ENCODE measurements around the gene RPP21. TPM values are rescaled to one million over a fixed set of nuclear protein-coding genes. Genes with fewer than 3 reads are reported as not detected.
A peak's percentile ranks its signal among the peaks of the same experiment; 100 is the strongest.

RPP21 gene
- total and polyA plus RNA-seq, 2 of the 8 experiments (the other 6 are each of a cell fraction or from before 2014, with no cell fraction given), result 63.0 to 219 TPM

- no peak overlapping the region for H4K8ac ChIP-seq (ENCODE audit: extremely low read depth, insufficient read depth, low read length)
- H3K18ac ChIP-seq (ENCODE audit: extremely low read depth, low read length), result peak overlapping the region; percentile 5; the same call in 1 of the 2 replicates
- H2AK5ac ChIP-seq (ENCODE audit: low read depth, low read length), result peak overlapping the region; percentile 17; the same call in 1 of the 2 replicates
- H4K5ac ChIP-seq (ENCODE audit: insufficient read length, low read depth, low read length), result peak overlapping the region; percentile 65
- H3K79me1 ChIP-seq (ENCODE audit: low read depth, low read length), result peaks cover 5% of the 10 kb centered on the region; the same call in 1 of the 2 replicates
- no peak overlapping the region for H2AFZ ChIP-seq (ENCODE audit: low read length)
- peak overlapping the region; percentile 98; the same call in 1 of the 2 replicates for H2BK12ac ChIP-seq (ENCODE audit: low read depth, low read length)
- DNase-seq (ENCODE audit: low read depth in 1 of 2, low spot score in 2 of 2), result no peak
- H2BK15ac ChIP-seq (ENCODE audit: low read length), result no peak overlapping the region
- H3K56ac ChIP-seq (replicated peaks; ENCODE audit: insufficient read length, low read depth, low read length), result no peak overlapping the region
- no peak overlapping the region for H2BK120ac ChIP-seq (replicated peaks; ENCODE audit: low read depth, low read length)
- no peaks in the 10 kb centered on the region for H3K9me3 ChIP-seq (ENCODE audit: insufficient read depth in 2 of 2, low read depth in 1 of 2, low read length in 1 of 2)
- no peak overlapping the region for H3K4ac ChIP-seq (replicated peaks; ENCODE audit: insufficient read length, low read depth, low read length)
- no peak overlapping the region for H3K14ac ChIP-seq (ENCODE audit: insufficient read length)
- H3K79me2 ChIP-seq (ENCODE audit: control insufficient read depth in 1 of 2, insufficient read depth in 2 of 2, low read length in 2 of 2), result peaks cover 16 to 91% of the 10 kb centered on the region in 2 experiments; a peak in 3 of 4 replicates
- H3K23ac ChIP-seq (ENCODE audit: insufficient read length), result no peak overlapping the region
- H2BK20ac ChIP-seq (ENCODE audit: low read length), result no peak overlapping the region
- H4K20me1 ChIP-seq (replicated peaks in 1 of 2; ENCODE audit: control insufficient read depth in 1 of 2, insufficient read depth in 2 of 2, low read length in 2 of 2), result peaks cover 5 to 8% of the 10 kb centered on the region in 2 experiments
- ChIA-PET POLR2A (ENCODE audit: partially characterized antibody) (interaction anchor here (0.8 to 6.3 kb wide), 4 partner anchors 8 to 38 kb away, joined by 3 to 92 read pairs (median 4); no protein-coding TSS in a partner anchor), CTCF (ENCODE audit: partially characterized antibody) (interaction anchor here (2.3 kb wide), 1 partner anchor 103 kb away, joined by 5 read pairs; no protein-coding TSS in a partner anchor)
- H3K4me1 ChIP-seq (replicated peaks in 1 of 4; ENCODE audit: control insufficient read depth in 3 of 4, insufficient read depth in 4 of 4, low read length in 3 of 4), result peaks cover 6 to 30% (median 24%) of the 10 kb centered on the region in 4 experiments
- peak overlapping the region; percentile 81 for H2BK5ac ChIP-seq (ENCODE audit: low read depth, low read length)
- peak overlapping the region in 3 of 4 experiments; percentile 2 to 48 (median 11); a peak in 5 of 8 replicates for H3K4me3 ChIP-seq (ENCODE audit: extremely low read depth in 1 of 4, insufficient read depth in 2 of 4, low read depth in 3 of 4, low read length in 4 of 4)
- H3K23me2 ChIP-seq (ENCODE audit: low read depth, low read length), result no peaks in the 10 kb centered on the region
- peak overlapping the region; percentile 55 to 62 for H3K4me2 ChIP-seq (ENCODE audit: insufficient read depth in 1 of 2, low read depth in 2 of 2, low read length in 2 of 2)
- H4K91ac ChIP-seq (replicated peaks; ENCODE audit: insufficient read length, low read length), result peak overlapping the region; percentile 94
- no peak overlapping the region for H3K9ac ChIP-seq (replicated peaks in 1 of 4; ENCODE audit: extremely low read depth in 1 of 4, low read depth in 3 of 4, low read length in 3 of 4)
- 47% methylated on average over 6 of the region's 6 CpGs; no CpG with 5 or more reads in 1 of the 2 experiments for WGBS, 2 experiments (ENCODE audit: extremely low coverage in 1 of 2, insufficient coverage in 1 of 2, insufficient read length in 1 of 2, insufficient replicate concordance in 2 of 2, low coverage in 1 of 2, low lambda C conversion rate in 2 of 2, missing lambda C conversion rate in 1 of 2)
- peak; percentile 45 for FAIRE-seq
- H3K27ac ChIP-seq (ENCODE audit: low read depth, low read length), result peak overlapping the region; percentile 60; the same call in 1 of the 2 replicates
- H3K36me3 ChIP-seq (ENCODE audit: control insufficient read depth in 2 of 4, insufficient read depth in 4 of 4, low read length in 3 of 4), result no peaks in the 10 kb centered on the region; a peak in 1 of 8 replicates
- no peaks in the 10 kb centered on the region for H3K27me3 ChIP-seq (replicated peaks in 1 of 4; ENCODE audit: control insufficient read depth in 3 of 4, extremely low read depth in 1 of 4, insufficient read depth in 3 of 4, low read length in 3 of 4)
- TF ChIP-seq CBX5 (IDR thresholded peaks at IDR 0.05; ENCODE audit: low read depth, low read length) (no peak), NRF1 (IDR thresholded peaks at IDR 0.05; ENCODE audit: low read depth, low read length) (no peak), CTBP2 (IDR thresholded peaks at IDR 0.05; ENCODE audit: borderline replicate concordance, insufficient read depth, insufficient read length, low read length) (no peak), SP4 (IDR thresholded peaks at IDR 0.05; ENCODE audit: low read length) (no peak), MAFK (IDR thresholded peaks at IDR 0.05; ENCODE audit: low read depth, low read length) (no peak), GABPA (IDR thresholded peaks at IDR 0.05; ENCODE audit: borderline replicate concordance, insufficient read depth, low read length) (no peak), TEAD4 (IDR thresholded peaks at IDR 0.05; ENCODE audit: low read depth, low read length) (0 out of 2 replicates have a peak, but pooled peaks have one; percentile 28), CREB1 (IDR thresholded peaks at IDR 0.05) (no peak), SIX5 (IDR thresholded peaks at IDR 0.05; ENCODE audit: low read depth, low read length) (no peak)
- TF ChIP-seq, protein P1, sequence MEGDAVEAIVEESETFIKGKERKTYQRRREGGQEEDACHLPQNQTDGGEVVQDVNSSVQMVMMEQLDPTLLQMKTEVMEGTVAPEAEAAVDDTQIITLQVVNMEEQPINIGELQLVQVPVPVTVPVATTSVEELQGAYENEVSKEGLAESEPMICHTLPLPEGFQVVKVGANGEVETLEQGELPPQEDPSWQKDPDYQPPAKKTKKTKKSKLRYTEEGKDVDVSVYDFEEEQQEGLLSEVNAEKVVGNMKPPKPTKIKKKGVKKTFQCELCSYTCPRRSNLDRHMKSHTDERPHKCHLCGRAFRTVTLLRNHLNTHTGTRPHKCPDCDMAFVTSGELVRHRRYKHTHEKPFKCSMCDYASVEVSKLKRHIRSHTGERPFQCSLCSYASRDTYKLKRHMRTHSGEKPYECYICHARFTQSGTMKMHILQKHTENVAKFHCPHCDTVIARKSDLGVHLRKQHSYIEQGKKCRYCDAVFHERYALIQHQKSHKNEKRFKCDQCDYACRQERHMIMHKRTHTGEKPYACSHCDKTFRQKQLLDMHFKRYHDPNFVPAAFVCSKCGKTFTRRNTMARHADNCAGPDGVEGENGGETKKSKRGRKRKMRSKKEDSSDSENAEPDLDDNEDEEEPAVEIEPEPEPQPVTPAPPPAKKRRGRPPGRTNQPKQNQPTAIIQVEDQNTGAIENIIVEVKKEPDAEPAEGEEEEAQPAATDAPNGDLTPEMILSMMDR (IDR thresholded peaks at IDR 0.05; ENCODE audit: control extremely low read depth in 1 of 3, insufficient read depth in 1 of 3, low read depth in 1 of 3, low read length in 3 of 3), result no peak
These were observed 23.1 kb upstream of the RPP21 start for GRCh38 chr6:30321692-30322388.

Measured in H1 (cell line).